LoVo (cell line): ENCODE results near the gene ASAP2.

ENCODE experiments used
- DNase-seq: peaks from one replicate; pipeline ENCODE4 v3.0.0-alpha.2; 2016; ENCODE audit warnings: low spot score

Gene ASAP2

GRCh38 chr2:9205963-9206948 lies at the start of gene ASAP2:
Gene ASAP2, plus strand, starts transcription at chr2:9206812. Its CDS starts 293 bp downstream, at chr2:9207105.
- peak; percentile 83 for DNase-seq

- no peak for DNase-seq
Observed at GRCh38 chr2:9158786-9159779, 47.5 kb upstream of the ASAP2 start.

GRCh38 chr2:9160732-9161131 lies 45.9 kb upstream of the ASAP2 start:
- DNase-seq = no peak

- DNase-seq = no peak
Observed at GRCh38 chr2:9162841-9163240, 43.8 kb upstream of the ASAP2 start.

- no peak for DNase-seq
Observed at GRCh38 chr2:9163306-9164111, 43.1 kb upstream of the ASAP2 start.

- no peak for DNase-seq
Observed at GRCh38 chr2:9164112-9164608, 42.5 kb upstream of the ASAP2 start.

- no peak for DNase-seq
Observed at GRCh38 chr2:9165625-9166024, 41.0 kb upstream of the ASAP2 start.

GRCh38 chr2:9166579-9167377 lies 39.8 kb upstream of the ASAP2 start:
- no peak for DNase-seq

GRCh38 chr2:9167718-9168657 lies 38.6 kb upstream of the ASAP2 start:
- no peak for DNase-seq

GRCh38 chr2:9168821-9169221 lies 37.8 kb upstream of the ASAP2 start:
- DNase-seq = no peak

- no peak for DNase-seq
Observed at GRCh38 chr2:9169349-9170107, 37.1 kb upstream of the ASAP2 start.

- peak; percentile 64 for DNase-seq
Observed at GRCh38 chr2:9170458-9171130, 36.0 kb upstream of the ASAP2 start.

- DNase-seq = peak; percentile 34
Observed at GRCh38 chr2:9174771-9175437, 31.7 kb upstream of the ASAP2 start.

GRCh38 chr2:9178110-9178903 lies 28.3 kb upstream of the ASAP2 start:
- DNase-seq = peak; percentile 72

GRCh38 chr2:9178904-9179571 lies 27.6 kb upstream of the ASAP2 start:
- DNase-seq = peak; percentile 70

- DNase-seq = peak; percentile 93
Observed at GRCh38 chr2:9179572-9180201, 26.9 kb upstream of the ASAP2 start.
